ENCODE results near the gene MMP20.

- no peak for TF ChIP-seq CTCF (conservative IDR thresholded peaks at IDR 0.05; ENCODE audit: low read depth in 2 of 2)
- no peak for TF ChIP-seq CREB1 (CRISPR knock-in tag; IDR thresholded peaks at IDR 0.05; ENCODE audit: low read depth)
- no peak for TF ChIP-seq POLR2AphosphoS5 (IDR thresholded peaks at IDR 0.05; ENCODE audit: low read depth)
- TF ChIP-seq EZH2 (IDR thresholded peaks at IDR 0.05; ENCODE audit: low read depth, unreplicated experiment): no peak
- no peak for TF ChIP-seq EZH2phosphoT487 (IDR thresholded peaks at IDR 0.05; ENCODE audit: unreplicated experiment)
- no peak for TF ChIP-seq REST (IDR thresholded peaks at IDR 0.05; ENCODE audit: unreplicated experiment)
- TF ChIP-seq ETS1 (IDR thresholded peaks at IDR 0.05): no peak
- no peak for TF ChIP-seq JUNB (IDR thresholded peaks at IDR 0.05; ENCODE audit: unreplicated experiment)
- TF ChIP-seq NANOG (IDR thresholded peaks at IDR 0.05; ENCODE audit: borderline replicate concordance): no peak
- no peak for TF ChIP-seq ZNF331 (CRISPR knock-in tag; IDR thresholded peaks at IDR 0.05; ENCODE audit: low read depth)
- no peak for TF ChIP-seq ZNF462 (CRISPR knock-in tag; IDR thresholded peaks at IDR 0.05)
- TF ChIP-seq ZNF114 (CRISPR knock-in tag; IDR thresholded peaks at IDR 0.05): no peak
Measured at GRCh38 chr11:102544594-102544993, 80.5 kb downstream of the MMP20 start.
